Head of caudate nucleus (tissue), 42 donors: Measurements from ENCODE around the gene LPXN.
A peak's percentile ranks its signal among the peaks of the same experiment; 100 is the strongest.

ENCODE experiments used
- DNase-seq, 42 donors: peaks; one replicate each; pipeline versions ENCODE4 v3.0.0 to v3.0.0-alpha.2; 2020 to 2021; ENCODE audit warnings: mixed read lengths in 7 of 42
- intact Hi-C: fragments of 100-400 bp; cut with DNase I; formaldehyde crosslinking; loops from one replicate; pipeline ENCODE4 v1.15.0; 2022

Gene LPXN

DNA sequence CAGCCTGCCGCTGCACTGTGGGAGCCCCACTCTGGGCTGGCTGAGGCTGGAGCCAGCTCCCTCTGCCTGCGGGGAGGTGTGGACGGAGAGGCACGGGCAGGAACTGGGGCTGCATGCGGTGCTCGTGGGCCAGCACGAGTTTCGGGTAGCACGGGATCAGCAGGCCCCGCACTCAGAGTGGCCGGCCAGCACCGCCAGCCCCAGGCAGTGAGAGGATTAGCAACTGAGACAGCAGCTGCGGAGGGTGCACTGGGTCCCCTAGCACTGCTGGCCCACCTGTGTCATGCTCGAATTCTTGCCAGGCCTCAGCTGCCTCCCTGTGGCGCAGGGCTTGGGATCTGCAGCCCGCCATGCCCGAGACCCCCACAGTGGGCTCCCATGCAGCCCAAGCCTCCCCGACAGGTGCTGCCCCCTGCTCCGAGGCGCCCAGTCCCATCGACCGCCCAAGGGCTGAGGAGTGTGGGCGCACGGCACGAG is 43.8 kb downstream of the LPXN start:
- intact Hi-C loops, result no loop called here
- no peak for DNase-seq

DNA sequence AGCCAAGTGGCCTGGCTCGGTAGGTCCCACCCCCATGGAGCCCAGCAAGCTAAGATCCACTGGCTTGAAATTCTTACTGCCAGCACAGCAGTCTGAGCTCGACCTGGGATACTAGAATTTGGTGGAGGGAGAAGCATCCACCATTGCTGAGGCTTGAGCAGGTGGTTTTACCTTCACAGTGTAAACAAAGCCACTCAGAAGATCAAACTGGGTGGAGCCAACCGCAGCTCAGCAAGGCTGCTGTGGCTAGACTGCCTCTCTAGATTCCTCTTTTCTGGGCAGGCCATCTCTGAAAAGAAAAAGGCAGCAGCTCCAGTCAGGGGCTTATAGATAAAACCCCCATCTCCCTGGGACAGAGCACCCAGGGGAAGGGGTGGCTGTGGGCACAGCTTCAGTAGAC is 45.4 kb downstream of the LPXN start:
- DNase-seq, result no peak
- intact Hi-C loops, result no loop called here

DNA sequence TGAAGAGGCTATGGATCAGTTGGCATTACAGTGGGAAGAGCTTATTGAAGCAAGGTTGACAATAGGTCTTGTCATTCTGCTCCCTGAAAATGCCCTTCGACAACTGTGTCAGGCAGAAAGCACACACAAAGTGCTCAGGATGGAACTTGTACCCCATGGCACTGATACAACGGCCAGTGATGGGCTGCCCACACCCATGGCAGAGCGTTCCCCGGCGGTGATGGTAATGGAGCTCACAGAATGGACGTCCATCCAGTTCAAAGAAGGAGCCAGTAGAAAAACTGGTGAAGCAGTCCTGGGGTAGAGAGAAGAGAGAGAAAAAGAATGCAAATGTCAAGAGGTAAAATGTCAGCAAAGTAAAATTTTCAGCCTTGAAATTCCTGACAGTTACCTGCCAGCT is 48.2 kb downstream of the LPXN start:
- no peak for DNase-seq
- intact Hi-C loops, result no loop called here

DNA sequence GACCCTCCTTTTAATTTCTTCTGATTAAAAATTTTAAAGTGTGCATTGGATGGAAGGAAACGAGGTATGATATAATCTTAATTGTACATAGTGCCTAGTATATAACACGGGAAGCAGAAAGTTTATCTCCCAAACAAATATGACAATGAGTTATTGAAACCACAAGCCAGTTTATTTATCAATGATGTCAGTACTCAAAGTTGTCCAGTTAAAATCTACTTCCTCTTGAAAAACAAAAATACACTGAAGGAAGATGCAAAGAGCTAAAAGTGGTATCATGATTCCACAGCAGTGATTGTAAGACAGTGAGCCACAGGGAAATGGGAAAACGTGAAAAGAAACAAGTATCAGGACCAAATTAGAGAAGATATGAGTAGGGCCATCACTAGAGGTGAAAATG is 48.9 kb downstream of the LPXN start:
- intact Hi-C loops, result no loop called here

DNA sequence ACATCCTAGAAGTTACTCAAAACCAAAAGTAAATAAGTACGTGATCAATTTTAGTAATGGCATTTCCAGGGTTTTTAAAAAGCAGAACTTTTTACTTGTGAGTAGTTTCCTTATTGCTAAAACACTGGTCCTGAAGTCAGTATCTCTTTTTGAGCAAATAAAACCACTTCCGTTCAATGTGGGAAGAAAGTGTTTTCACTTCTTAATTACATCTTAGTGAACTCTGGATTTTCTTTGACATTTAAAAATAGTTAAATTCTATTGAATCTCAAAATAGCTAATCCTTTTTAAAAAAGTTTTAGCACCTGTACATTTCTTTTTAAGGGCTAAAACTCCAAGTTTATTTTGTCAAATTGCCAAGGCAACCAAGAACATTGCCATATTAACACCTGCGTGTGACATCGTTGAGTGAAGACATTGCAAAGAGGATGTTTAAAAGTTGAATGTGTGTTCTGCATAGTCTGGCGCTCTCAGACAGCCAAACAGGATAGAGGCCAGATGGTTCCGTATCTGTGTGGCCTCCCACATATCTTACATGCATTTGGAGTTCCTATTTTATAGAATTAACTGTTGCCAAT is 50.5 kb downstream of the LPXN start:
- intact Hi-C loops, result no loop called here
- peak in 1 of 42 donors; percentile 7 for DNase-seq

More for the DNA sequence above, 48.9 kb downstream of the LPXN start:
- DNase-seq, result no peak

DNA sequence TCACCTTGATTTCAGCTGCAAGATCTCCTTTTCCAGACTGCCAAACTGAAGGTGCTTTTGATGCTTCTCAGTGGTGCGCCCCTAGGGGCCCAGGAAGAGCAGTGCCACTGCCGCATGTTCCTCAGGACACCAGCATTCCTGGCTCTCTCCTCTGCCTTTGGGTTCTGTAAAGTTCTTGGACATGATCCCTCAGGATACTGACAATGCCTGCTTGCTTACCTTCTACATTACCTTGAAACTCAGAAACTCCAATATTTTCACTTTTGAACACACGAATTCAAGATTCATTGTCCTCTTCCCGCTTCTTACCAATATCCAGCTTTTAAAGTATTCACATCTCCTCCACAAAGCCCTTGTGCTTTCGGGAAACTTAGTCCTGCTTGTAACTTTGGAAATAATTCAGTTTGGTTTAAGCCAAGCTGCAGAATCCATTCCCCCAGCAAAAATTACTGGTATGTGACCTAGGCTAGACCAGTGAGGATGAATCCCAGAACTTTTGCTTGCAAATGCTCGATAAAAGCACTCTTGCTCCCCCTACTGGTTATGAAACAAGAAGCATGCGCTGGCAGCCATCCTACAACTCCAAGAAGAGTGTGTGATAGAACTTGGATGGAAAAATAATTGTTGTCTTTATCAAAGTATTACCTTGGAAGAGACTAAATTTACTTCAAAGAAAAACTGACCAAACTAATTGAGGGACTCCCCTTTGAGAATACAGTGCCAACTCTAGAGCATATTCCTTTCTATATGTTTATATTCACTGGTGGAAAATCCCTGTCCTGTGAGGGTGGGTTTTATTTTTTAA is 51.2 kb downstream of the LPXN start:
- peak; percentile 13 to 84 (median 65) for DNase-seq
- intact Hi-C loops, result no loop called here

DNA sequence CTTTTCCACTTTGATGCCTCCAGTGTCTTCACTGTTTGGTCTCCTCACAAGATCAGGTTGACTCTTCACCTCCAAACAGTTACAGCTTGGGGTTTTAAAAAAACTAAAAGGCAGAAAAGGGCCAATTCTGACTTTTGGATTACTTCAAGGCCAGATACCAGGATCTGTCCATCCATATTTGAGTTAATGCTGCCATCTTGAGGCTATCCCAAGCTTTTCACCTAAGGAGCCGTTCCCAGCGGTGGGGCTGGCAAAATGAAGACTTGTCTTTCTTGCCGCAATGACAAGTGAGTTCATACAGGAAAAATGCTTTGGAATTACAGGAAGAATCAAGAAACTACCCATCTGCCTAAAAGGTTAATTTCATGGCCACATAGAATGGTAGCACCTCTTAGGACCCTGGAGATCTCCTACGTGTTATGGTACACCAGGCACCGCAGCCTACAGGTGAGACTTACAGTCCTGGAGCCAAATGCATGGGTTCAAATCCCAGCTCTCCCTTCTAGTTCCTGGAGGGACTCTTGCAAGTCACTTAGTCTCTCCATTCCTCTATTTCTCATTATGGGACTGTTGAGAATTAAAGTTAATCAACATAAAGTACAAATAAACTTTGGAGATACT is 61.8 kb downstream of the LPXN start:
- peak in 40 of 42 donors; percentile 21 to 79 (median 54) for DNase-seq
- intact Hi-C loops, result no loop called here

DNA sequence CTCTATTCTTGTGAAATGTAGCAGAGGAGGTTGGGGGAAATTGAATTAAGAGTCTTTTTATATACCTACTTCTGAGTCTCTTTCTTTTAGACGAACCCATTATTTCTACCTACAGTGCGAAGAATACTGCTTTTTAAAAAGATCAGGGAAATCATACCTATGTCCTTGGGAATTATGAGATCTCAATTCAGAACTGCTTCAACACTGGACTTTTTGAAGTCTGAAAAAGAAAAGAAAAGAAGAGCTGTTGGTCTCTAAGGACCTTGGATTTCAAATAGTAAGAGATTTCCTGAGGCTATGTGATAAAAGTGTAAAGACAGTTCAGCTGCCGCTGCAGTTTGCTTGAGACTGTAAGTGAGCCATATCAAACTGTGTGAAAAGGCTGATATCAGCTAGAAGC is 64.0 kb downstream of the LPXN start:
- DNase-seq, result no peak
- intact Hi-C loops, result no loop called here

DNA sequence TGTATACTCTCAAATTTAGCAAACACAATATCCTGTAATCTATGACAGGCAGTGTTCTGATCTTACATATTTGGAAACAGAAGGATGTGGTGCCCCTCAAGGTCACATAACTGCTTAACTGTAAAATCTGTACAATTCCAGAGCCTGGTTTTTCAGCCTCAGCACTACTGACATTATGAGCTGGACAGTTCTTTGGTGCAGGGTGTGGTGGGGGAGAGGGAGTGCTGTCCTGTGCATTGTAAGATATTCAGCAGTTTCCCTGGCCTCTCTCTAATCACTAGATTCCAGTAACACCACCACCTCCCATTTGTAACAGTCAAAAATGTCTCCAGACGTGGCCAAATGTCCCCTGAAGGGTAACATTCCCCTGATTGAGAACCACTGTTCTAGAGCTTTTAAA is 65.9 kb downstream of the LPXN start:
- intact Hi-C loops, result no loop called here
- no peak for DNase-seq

DNA sequence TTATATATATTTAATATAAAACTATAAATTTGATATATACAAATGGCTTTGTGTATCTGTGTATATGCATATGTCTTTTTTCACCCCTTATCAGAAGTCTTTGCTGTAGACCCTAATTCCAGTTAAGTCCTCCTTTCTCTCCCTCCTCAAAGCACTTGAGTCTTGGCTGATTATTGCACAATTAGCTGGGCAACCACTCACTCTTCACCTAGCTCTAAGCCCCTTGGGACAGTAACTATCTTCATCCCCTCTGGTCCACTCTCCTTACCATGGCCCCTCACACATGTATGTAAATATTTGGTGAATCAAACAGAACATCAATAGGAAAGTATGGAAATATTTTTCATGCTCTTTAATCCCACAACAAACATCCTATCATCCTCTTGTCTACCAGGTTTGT is 66.8 kb downstream of the LPXN start:
- intact Hi-C loops, result no loop called here

DNA sequence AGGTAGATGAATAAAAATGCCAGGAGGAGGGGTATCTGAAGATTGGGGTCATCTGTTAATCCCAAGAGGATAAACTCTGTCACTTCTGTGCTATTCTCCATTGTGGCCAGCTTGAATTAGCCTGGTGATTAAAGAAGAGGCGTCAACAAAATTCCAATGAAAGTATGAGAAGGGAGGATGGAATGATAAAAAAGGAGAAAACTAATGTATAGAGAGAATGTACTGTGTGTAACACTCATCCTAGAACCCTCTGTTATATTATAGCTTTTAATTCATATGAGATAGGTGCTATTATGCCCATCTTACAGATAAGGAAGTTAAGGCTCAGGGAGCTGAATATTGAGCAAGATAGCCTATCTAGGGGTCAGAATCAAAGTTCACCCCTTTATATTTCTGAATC is 67.7 kb downstream of the LPXN start, which contains the start of gene OR5B21:
OR5B21 (minus strand) TSS at position 101 of the 400 bp plus-strand sequence; CDS start at position 101, 0 bp downstream.
- no peak for DNase-seq
- intact Hi-C loops, result no loop called here

More for the DNA sequence above, 66.8 kb downstream of the LPXN start:
- no peak for DNase-seq

DNA sequence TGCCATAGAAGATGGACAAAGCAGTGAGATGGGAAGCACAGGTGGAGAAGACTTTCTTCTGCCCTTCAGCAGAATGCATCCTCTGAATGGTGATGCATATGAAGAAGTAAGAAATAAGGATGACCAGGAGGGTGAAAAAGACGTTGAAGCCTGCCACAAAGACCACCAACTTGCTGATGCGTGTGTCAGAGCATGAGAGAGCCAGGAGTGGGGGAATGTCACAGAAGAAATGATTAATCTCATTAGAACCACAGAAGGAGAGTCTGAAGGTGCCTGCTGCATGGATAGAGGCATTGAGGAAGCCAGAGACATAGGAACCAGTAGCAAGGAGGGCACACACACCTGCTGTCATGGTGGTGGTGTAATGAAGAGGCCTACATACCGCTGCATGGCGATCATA is 68.3 kb downstream of the LPXN start:
- intact Hi-C loops, result no loop called here
- no peak for DNase-seq

DNA sequence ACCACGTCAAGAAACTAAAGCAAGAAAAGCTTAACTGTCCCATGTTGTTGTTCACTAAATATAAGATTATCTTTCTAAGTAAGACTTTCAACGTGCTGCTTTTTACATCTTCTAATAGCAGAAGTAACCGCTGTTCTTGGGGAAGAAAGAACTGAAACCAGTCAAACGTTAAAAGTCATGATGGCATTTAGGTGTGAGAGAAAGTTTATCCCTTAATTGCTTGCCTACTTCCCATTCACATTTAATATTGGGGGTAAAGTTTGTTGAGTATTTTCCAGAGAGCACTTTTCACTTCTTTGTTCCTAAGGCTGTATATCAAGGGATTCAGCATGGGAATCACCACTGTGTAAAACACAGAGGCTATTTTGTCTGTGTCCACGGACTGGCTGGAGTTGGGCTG is 68.7 kb downstream of the LPXN start:
- intact Hi-C loops, result no loop called here
- no peak for DNase-seq

DNA sequence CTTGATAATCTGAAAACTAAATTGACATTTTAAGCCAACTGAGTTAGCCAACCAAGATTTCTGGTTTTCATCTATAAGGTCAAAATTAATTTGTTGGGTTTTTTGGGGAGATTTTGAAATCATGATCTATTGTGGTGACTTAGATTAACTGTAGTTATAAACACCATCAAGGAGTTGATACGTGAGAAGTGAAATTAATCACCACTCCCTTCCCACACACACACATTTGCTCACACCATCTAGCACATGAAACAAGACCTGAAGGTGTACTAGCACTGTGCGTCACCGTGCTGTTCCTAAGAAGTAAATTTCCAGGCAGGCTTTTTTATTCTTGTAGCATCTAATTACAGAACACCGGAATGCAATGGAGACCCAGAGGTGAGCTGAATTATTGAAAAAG is 69.8 kb downstream of the LPXN start:
- intact Hi-C loops, result no loop called here
- no peak for DNase-seq

DNA sequence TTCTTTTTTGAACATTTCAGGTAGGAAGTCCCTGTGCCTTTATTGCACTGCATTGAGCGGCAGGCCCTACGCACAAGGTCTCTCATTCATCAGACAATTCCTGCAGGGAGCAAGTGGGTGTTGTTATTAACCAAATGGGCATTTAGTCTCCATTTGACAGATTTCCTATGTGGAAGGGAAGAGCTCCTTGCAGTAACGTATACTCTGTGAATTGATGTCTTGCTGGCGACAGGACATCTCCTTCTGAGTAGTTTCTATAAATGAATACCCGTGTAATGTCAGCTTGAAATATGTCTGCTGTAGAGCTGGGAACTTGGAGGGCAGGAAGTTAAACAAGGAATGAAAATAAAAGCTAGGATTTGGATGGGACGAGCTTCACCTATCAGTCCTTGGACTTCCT is 71.4 kb downstream of the LPXN start:
- no peak for DNase-seq
- intact Hi-C loops, result no loop called here

DNA sequence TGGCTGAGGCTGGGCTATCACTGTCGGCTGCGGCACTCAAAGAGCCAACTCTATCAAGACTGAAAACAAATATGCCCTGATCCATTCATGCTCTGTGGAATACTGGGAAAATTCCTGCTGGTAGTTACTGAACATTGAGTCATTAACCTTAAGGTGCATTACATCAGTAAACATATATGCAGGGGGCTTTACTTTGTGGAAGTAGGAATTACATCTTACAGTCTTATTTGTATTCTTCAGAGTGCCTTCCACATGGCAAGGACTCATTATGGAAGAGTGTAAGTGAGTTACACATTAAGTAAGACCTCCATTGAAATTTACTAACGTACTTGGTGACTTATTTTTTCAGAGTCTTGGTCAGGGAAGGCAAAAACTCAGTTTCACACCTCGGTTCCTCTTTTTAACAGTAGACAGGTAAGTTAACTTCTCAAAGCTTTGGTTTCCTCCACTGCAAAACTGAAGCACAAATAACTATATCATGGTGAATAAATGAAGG is 72.2 kb downstream of the LPXN start:
- intact Hi-C loops, result no loop called here
- no peak for DNase-seq

DNA sequence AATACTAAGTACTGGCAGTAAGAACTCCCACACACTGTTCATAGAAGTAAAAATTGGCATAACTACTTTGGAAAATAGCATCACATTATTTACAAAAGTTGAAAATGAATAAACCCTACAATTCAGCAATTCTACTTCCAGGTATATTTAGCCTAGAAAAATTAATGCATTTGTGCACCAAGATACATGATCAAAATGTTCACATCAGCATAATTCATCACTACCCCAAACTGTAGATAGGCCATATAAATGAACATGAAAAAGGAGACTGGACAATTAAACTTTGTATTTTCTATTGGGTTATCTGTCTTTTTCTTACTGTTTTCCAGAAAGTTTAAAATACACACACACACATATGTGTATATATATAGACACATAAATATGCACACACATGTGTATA is 73.7 kb downstream of the LPXN start:
- no peak for DNase-seq
- intact Hi-C loops, result no loop called here

DNA sequence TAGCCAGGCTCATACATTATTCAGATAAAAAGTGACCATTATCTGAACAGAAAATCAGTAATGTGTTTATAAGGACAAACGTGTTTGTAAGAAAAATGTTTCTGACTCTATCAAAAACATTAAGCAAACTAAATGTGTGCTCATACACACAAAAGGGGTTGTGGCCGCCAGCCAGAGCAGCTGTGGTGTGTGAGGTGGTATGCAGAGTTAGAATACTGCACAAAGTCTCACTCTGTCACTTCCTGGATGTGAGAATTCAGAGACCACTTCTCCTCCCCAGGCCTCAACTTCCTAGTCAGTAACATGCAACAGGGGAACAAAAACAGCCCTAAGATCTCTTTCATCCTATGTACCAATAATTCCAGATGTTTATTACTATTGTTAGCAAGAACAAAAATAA is 77.2 kb downstream of the LPXN start:
- no peak for DNase-seq
- intact Hi-C loops, result no loop called here

DNA sequence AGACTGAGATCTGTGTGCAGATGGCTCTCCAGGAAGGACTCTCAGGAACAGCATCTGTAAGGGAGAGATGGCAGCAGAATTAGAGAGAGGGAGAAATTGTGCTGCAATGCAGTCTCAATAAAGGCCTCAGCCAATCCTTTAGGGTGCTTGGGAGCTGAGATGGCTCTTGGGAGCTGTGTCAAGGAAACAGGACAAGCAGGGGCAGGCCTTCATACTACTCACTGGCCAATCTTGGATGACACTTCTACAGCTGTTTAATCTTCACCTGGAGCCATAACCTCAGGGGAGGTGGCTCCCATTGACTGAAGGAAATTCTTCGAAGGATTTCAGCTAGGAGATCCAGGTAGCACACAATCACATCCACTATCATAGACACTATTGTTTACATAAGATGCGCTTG is 77.7 kb downstream of the LPXN start:
- intact Hi-C loops, result no loop called here
- DNase-seq, result no peak

DNA sequence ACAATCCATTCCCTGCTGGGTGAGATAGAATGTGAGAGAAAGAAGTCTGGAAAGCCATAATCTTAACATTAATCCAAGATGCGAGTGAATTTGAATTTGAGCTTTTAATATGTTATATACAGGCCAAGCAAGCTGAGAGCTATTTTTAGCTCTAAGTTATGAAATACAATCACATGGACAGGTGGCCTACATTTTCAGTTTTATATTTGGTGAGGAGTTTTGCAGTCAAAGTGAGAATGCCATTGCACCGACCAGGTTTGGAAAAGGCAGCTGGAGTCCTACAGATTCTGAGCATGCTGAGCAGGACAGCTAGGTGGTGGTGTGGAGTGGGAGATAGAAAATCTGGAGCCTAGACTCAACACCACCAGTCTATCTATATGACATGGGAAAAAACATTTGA is 79.8 kb downstream of the LPXN start:
- DNase-seq, result peak in 21 of 42 donors; percentile 6 to 58 (median 20)
- intact Hi-C loops, result no loop called here
